ENCODE measurements around the gene OR5K4. TPM values are rescaled to one million over a fixed set of nuclear protein-coding genes. Genes with fewer than 3 reads are reported as not detected.

The OR5K4 gene
- total and polyA plus RNA-seq, 5 experiments from 2014 or later = not detected

GRCh38 chr3:98341758-98342157 is 11.9 kb upstream of the OR5K4 start:
- H3K27me3 Mint-ChIP-seq = peaks cover 0 to 6% (median 0%) of the 10 kb centered on the region in 5 donors
- POLR2A ChIA-PET = no interaction called here
- H3K4me1 Mint-ChIP-seq = no peaks in the 10 kb centered on the region
- no peaks in the 10 kb centered on the region for H3K36me3 Mint-ChIP-seq
- H3K27ac Mint-ChIP-seq = no peak overlapping the region
- ATAC-seq (no peak), DNase-seq (no peak)
- no peak overlapping the region for H3K4me3 Mint-ChIP-seq
- H3K9me3 Mint-ChIP-seq = peaks cover 0 to 2% (median 0%) of the 10 kb centered on the region in 9 donors

GRCh38 chr3:98343647-98344507 is 9.8 kb upstream of the OR5K4 start:
- Mint-ChIP-seq H3K36me3 (no peaks in the 10 kb centered on the region), H3K9me3 (peaks cover 0 to 2% (median 0%) of the 10 kb centered on the region in 9 donors), H3K4me3 (no peak overlapping the region), H3K27me3 (peaks cover 0 to 6% (median 0%) of the 10 kb centered on the region in 5 donors), H3K27ac (no peak overlapping the region), H3K4me1 (no peaks in the 10 kb centered on the region)
- ATAC-seq (no peak), DNase-seq (peak in 4 of 10 donors; percentile 2 to 25 (median 12))
- POLR2A ChIA-PET = no interaction called here

- POLR2A ChIA-PET = no interaction called here
- Mint-ChIP-seq H3K27ac (no peak overlapping the region), H3K4me3 (no peak overlapping the region), H3K4me1 (no peaks in the 10 kb centered on the region), H3K9me3 (no peaks in the 10 kb centered on the region), H3K27me3 (peaks cover 0 to 7% (median 1%) of the 10 kb centered on the region in 5 donors), H3K36me3 (no peaks in the 10 kb centered on the region)
- DNase-seq (no peak), ATAC-seq (no peak)
Measured at GRCh38 chr3:98350082-98350481, 3.6 kb upstream of the OR5K4 start.

GRCh38 chr3:98359250-98359649 is 5.6 kb downstream of the OR5K4 start:
- Mint-ChIP-seq H3K9me3 (peaks cover 6 to 37% (median 16%) of the 10 kb centered on the region in 9 donors), H3K27ac (no peak overlapping the region), H3K4me3 (no peak overlapping the region), H3K4me1 (no peaks in the 10 kb centered on the region), H3K36me3 (peaks cover 0 to 26% (median 6%) of the 10 kb centered on the region in 3 donors), H3K27me3 (peaks cover 0 to 5% (median 4%) of the 10 kb centered on the region in 5 donors)
- DNase-seq (no peak), ATAC-seq (no peak)
- POLR2A ChIA-PET = no interaction called here

GRCh38 chr3:98359993-98360675 is 6.5 kb downstream of the OR5K4 start:
- POLR2A ChIA-PET = no interaction called here
- Mint-ChIP-seq H3K27me3 (peaks cover 0 to 5% (median 2%) of the 10 kb centered on the region in 5 donors), H3K9me3 (peaks cover 6 to 37% (median 16%) of the 10 kb centered on the region in 9 donors), H3K27ac (no peak overlapping the region), H3K4me3 (no peak overlapping the region), H3K4me1 (no peaks in the 10 kb centered on the region), H3K36me3 (peaks cover 0 to 26% (median 8%) of the 10 kb centered on the region in 3 donors)
- DNase-seq = no peak
- no peak for ATAC-seq

- H3K4me1 Mint-ChIP-seq = no peaks in the 10 kb centered on the region
- peaks cover 6 to 43% (median 17%) of the 10 kb centered on the region in 9 donors for H3K9me3 Mint-ChIP-seq
- no peak overlapping the region for H3K4me3 Mint-ChIP-seq
- DNase-seq (no peak), ATAC-seq (no peak)
- H3K36me3 Mint-ChIP-seq = peaks cover 0 to 26% (median 8%) of the 10 kb centered on the region in 3 donors
- peaks cover 0 to 5% (median 2%) of the 10 kb centered on the region in 5 donors for H3K27me3 Mint-ChIP-seq
- POLR2A ChIA-PET = no interaction called here
- H3K27ac Mint-ChIP-seq = peak overlapping the region in 1 of 10 donors; percentile 34
Measured at GRCh38 chr3:98360681-98361080, 7.0 kb downstream of the OR5K4 start.

GRCh38 chr3:98361289-98361688 is 7.6 kb downstream of the OR5K4 start:
- Mint-ChIP-seq H3K4me3 (no peak overlapping the region), H3K4me1 (no peaks in the 10 kb centered on the region)
- POLR2A ChIA-PET = no interaction called here

GRCh38 chr3:98367464-98368246 is 14.0 kb downstream of the OR5K4 start:
- no peak for ATAC-seq
- H3K36me3 Mint-ChIP-seq = peaks cover 0 to 2% (median 0%) of the 10 kb centered on the region in 3 donors
- DNase-seq = no peak
- H3K27me3 Mint-ChIP-seq = peaks cover 0 to 8% (median 0%) of the 10 kb centered on the region in 5 donors
- no peaks in the 10 kb centered on the region for H3K4me1 Mint-ChIP-seq
- peaks cover 0 to 17% (median 5%) of the 10 kb centered on the region in 9 donors for H3K9me3 Mint-ChIP-seq
- H3K4me3 Mint-ChIP-seq = no peak overlapping the region
- POLR2A ChIA-PET = no interaction called here
- H3K27ac Mint-ChIP-seq = no peak overlapping the region

More at GRCh38 chr3:98361289-98361688, 7.6 kb downstream of the OR5K4 start:
- peaks cover 8 to 44% (median 17%) of the 10 kb centered on the region in 9 donors for H3K9me3 Mint-ChIP-seq
- no peak overlapping the region for H3K27ac Mint-ChIP-seq
- ATAC-seq = no peak
- peaks cover 0 to 5% (median 2%) of the 10 kb centered on the region in 5 donors for H3K27me3 Mint-ChIP-seq
- DNase-seq = no peak
- peaks cover 0 to 26% (median 8%) of the 10 kb centered on the region in 3 donors for H3K36me3 Mint-ChIP-seq

- peak overlapping the region in 1 of 10 donors; percentile 22 for H3K27ac Mint-ChIP-seq
- POLR2A ChIA-PET = interaction anchor here (0.7 kb wide), 1 partner anchor 1428 kb away, joined by 4 read pairs; no protein-coding TSS in a partner anchor
- no peaks in the 10 kb centered on the region for H3K36me3 Mint-ChIP-seq
- no peaks in the 10 kb centered on the region for H3K4me1 Mint-ChIP-seq
- no peak for ATAC-seq
- no peak for DNase-seq
- peaks cover 0 to 4% (median 0%) of the 10 kb centered on the region in 9 donors for H3K9me3 Mint-ChIP-seq
- peaks cover 0 to 8% (median 0%) of the 10 kb centered on the region in 5 donors for H3K27me3 Mint-ChIP-seq
- no peak overlapping the region for H3K4me3 Mint-ChIP-seq
Measured at GRCh38 chr3:98371186-98371585, 17.5 kb downstream of the OR5K4 start.

GRCh38 chr3:98371853-98372252 is 18.2 kb downstream of the OR5K4 start:
- H3K27ac Mint-ChIP-seq = no peak overlapping the region
- DNase-seq = no peak
- POLR2A ChIA-PET = no interaction called here
- ATAC-seq = no peak
- peaks cover 0 to 8% (median 0%) of the 10 kb centered on the region in 5 donors for H3K27me3 Mint-ChIP-seq
- no peaks in the 10 kb centered on the region for H3K4me1 Mint-ChIP-seq
- peaks cover 0 to 4% (median 0%) of the 10 kb centered on the region in 9 donors for H3K9me3 Mint-ChIP-seq
- H3K36me3 Mint-ChIP-seq = no peaks in the 10 kb centered on the region
- no peak overlapping the region for H3K4me3 Mint-ChIP-seq

GRCh38 chr3:98372445-98372844 is 18.8 kb downstream of the OR5K4 start:
- peaks cover 0 to 1% (median 0%) of the 10 kb centered on the region in 9 donors for H3K9me3 Mint-ChIP-seq
- H3K4me3 Mint-ChIP-seq = no peak overlapping the region
- H3K36me3 Mint-ChIP-seq = no peaks in the 10 kb centered on the region
- DNase-seq (no peak), ATAC-seq (no peak)
- no peaks in the 10 kb centered on the region for H3K4me1 Mint-ChIP-seq
- POLR2A ChIA-PET = no interaction called here
- peaks cover 0 to 7% (median 0%) of the 10 kb centered on the region in 5 donors for H3K27me3 Mint-ChIP-seq
- no peak overlapping the region for H3K27ac Mint-ChIP-seq

- POLR2A ChIA-PET = no interaction called here
- Mint-ChIP-seq H3K27ac (no peak overlapping the region), H3K27me3 (peaks cover 0 to 5% (median 0%) of the 10 kb centered on the region in 5 donors), H3K4me1 (no peaks in the 10 kb centered on the region), H3K9me3 (peaks cover 0 to 10% (median 0%) of the 10 kb centered on the region in 9 donors), H3K4me3 (no peak overlapping the region), H3K36me3 (no peaks in the 10 kb centered on the region)
- ATAC-seq (no peak), DNase-seq (no peak)
Measured at GRCh38 chr3:98376631-98377030, 23.0 kb downstream of the OR5K4 start.

All from naive thymus-derived CD8-positive, alpha-beta T cell (primary cell).